ENCODE measurements around the gene FSTL4. TPM values are rescaled to one million over a fixed set of nuclear protein-coding genes. Genes with fewer than 3 reads are reported as not detected.
"Not testable (repeated sequence)": the region's sequence is repeated elsewhere in the genome, so short reads cannot be mapped to it uniquely, and the experiment has no call there.

The FSTL4 gene
- polyA plus RNA-seq, 6 donors from 2014 or later = 0.22 to 0.78 (median 0.48) TPM; not detected in 1

GRCh38 chr5:133458435-133458834 lies 153.9 kb downstream of the FSTL4 start:
- DNase-seq = no peak
- H3K27me3 Mint-ChIP-seq = peaks cover 0 to 1% (median under 1%) of the 10 kb centered on the region in 3 donors
- no peaks in the 10 kb centered on the region for H3K9me3 Mint-ChIP-seq
- peaks cover 0 to 2% (median 0%) of the 10 kb centered on the region in 3 donors for H3K4me1 Mint-ChIP-seq
- H3K4me3 Mint-ChIP-seq = no peak overlapping the region
- no peaks in the 10 kb centered on the region for H3K36me3 Mint-ChIP-seq
- ATAC-seq (ENCODE audit: low read depth in 2 of 2) = no peak
- peak overlapping the region in 1 of 6 donors; percentile 84 for H3K27ac Mint-ChIP-seq

- Mint-ChIP-seq H3K4me3 (no peak overlapping the region), H3K27ac (no peak overlapping the region), H3K9me3 (no peaks in the 10 kb centered on the region), H3K4me1 (peaks cover 0 to 2% (median 0%) of the 10 kb centered on the region in 3 donors), H3K36me3 (no peaks in the 10 kb centered on the region), H3K27me3 (peaks cover 0 to 9% (median 6%) of the 10 kb centered on the region in 3 donors)
- ATAC-seq (ENCODE audit: low read depth in 2 of 2) (no peak), DNase-seq (no peak)
These were observed 154.6 kb downstream of the FSTL4 start for GRCh38 chr5:133457439-133458355.

GRCh38 chr5:133456933-133457402 lies 155.4 kb downstream of the FSTL4 start:
- H3K4me1 Mint-ChIP-seq = peaks cover 0 to 2% (median 0%) of the 10 kb centered on the region in 3 donors
- ATAC-seq (ENCODE audit: low read depth in 2 of 2) = no peak
- H3K36me3 Mint-ChIP-seq = no peaks in the 10 kb centered on the region

GRCh38 chr5:133455676-133456075 lies 156.7 kb downstream of the FSTL4 start:
- no peak for ATAC-seq (ENCODE audit: low read depth in 2 of 2)
- no peaks in the 10 kb centered on the region for H3K36me3 Mint-ChIP-seq
- DNase-seq = no peak
- H3K27ac Mint-ChIP-seq = no peak overlapping the region
- peaks cover 0 to 25% (median 25%) of the 10 kb centered on the region in 3 donors for H3K27me3 Mint-ChIP-seq
- no peak overlapping the region for H3K4me3 Mint-ChIP-seq
- peaks cover 0 to 2% (median 0%) of the 10 kb centered on the region in 3 donors for H3K4me1 Mint-ChIP-seq
- H3K9me3 Mint-ChIP-seq = no peaks in the 10 kb centered on the region

More at GRCh38 chr5:133456933-133457402, 155.4 kb downstream of the FSTL4 start:
- DNase-seq = no peak
- Mint-ChIP-seq H3K27ac (no peak overlapping the region), H3K9me3 (no peaks in the 10 kb centered on the region), H3K4me3 (no peak overlapping the region), H3K27me3 (peaks cover 0 to 16% (median 14%) of the 10 kb centered on the region in 3 donors)

GRCh38 chr5:133454442-133454841 lies 157.9 kb downstream of the FSTL4 start:
- no peaks in the 10 kb centered on the region for H3K36me3 Mint-ChIP-seq
- H3K9me3 Mint-ChIP-seq = no peaks in the 10 kb centered on the region
- no peak overlapping the region for H3K4me3 Mint-ChIP-seq
- peaks cover 0 to 35% (median 28%) of the 10 kb centered on the region in 3 donors for H3K27me3 Mint-ChIP-seq
- no peak for ATAC-seq (ENCODE audit: low read depth in 2 of 2)
- no peak for DNase-seq
- no peak overlapping the region for H3K27ac Mint-ChIP-seq
- no peaks in the 10 kb centered on the region for H3K4me1 Mint-ChIP-seq

- Mint-ChIP-seq H3K36me3 (no peaks in the 10 kb centered on the region), H3K27me3 (peaks cover 0 to 35% (median 28%) of the 10 kb centered on the region in 3 donors), H3K27ac (no peak overlapping the region), H3K4me1 (no peaks in the 10 kb centered on the region), H3K4me3 (no peak overlapping the region), H3K9me3 (no peaks in the 10 kb centered on the region)
- DNase-seq = no peak
- ATAC-seq (ENCODE audit: low read depth in 2 of 2) = no peak
These were observed 158.5 kb downstream of the FSTL4 start for GRCh38 chr5:133453831-133454230.

GRCh38 chr5:133453084-133453780 lies 159.1 kb downstream of the FSTL4 start:
- no peaks in the 10 kb centered on the region for H3K4me1 Mint-ChIP-seq
- DNase-seq (no peak), ATAC-seq (ENCODE audit: low read depth in 2 of 2) (no peak)
- H3K36me3 Mint-ChIP-seq = no peaks in the 10 kb centered on the region
- H3K4me3 Mint-ChIP-seq = no peak overlapping the region
- peaks cover 0 to 35% (median 28%) of the 10 kb centered on the region in 3 donors for H3K27me3 Mint-ChIP-seq
- H3K9me3 Mint-ChIP-seq = no peaks in the 10 kb centered on the region
- no peak overlapping the region for H3K27ac Mint-ChIP-seq

GRCh38 chr5:133451926-133452325 lies 160.4 kb downstream of the FSTL4 start:
- Mint-ChIP-seq H3K27ac (no peak overlapping the region), H3K36me3 (no peaks in the 10 kb centered on the region), H3K4me1 (no peaks in the 10 kb centered on the region), H3K9me3 (no peaks in the 10 kb centered on the region), H3K4me3 (no peak overlapping the region), H3K27me3 (peaks cover 0 to 35% (median 28%) of the 10 kb centered on the region in 3 donors)
- no peak for DNase-seq
- ATAC-seq (ENCODE audit: low read depth in 2 of 2) = no peak

GRCh38 chr5:133450286-133450685 lies 162.1 kb downstream of the FSTL4 start:
- ATAC-seq (ENCODE audit: low read depth in 2 of 2) = no peak
- Mint-ChIP-seq H3K4me1 (no peaks in the 10 kb centered on the region), H3K27me3 (peaks cover 0 to 35% (median 28%) of the 10 kb centered on the region in 3 donors), H3K9me3 (no peaks in the 10 kb centered on the region), H3K27ac (peak overlapping the region in 1 of 6 donors; percentile 62), H3K36me3 (no peaks in the 10 kb centered on the region), H3K4me3 (no peak overlapping the region)
- DNase-seq = no peak

GRCh38 chr5:133449181-133449580 lies 163.2 kb downstream of the FSTL4 start:
- no peaks in the 10 kb centered on the region for H3K4me1 Mint-ChIP-seq
- peaks cover 0 to 35% (median 28%) of the 10 kb centered on the region in 3 donors for H3K27me3 Mint-ChIP-seq
- DNase-seq (no peak), ATAC-seq (ENCODE audit: low read depth in 2 of 2) (no peak)
- no peaks in the 10 kb centered on the region for H3K36me3 Mint-ChIP-seq
- no peak overlapping the region for H3K4me3 Mint-ChIP-seq
- no peak overlapping the region for H3K27ac Mint-ChIP-seq
- H3K9me3 Mint-ChIP-seq = no peaks in the 10 kb centered on the region

GRCh38 chr5:133446440-133446839 lies 165.9 kb downstream of the FSTL4 start:
- H3K9me3 Mint-ChIP-seq = no peaks in the 10 kb centered on the region
- H3K27me3 Mint-ChIP-seq = peaks cover 0 to 15% (median 9%) of the 10 kb centered on the region in 3 donors
- no peak for ATAC-seq (ENCODE audit: low read depth in 2 of 2)
- H3K4me3 Mint-ChIP-seq = no peak overlapping the region
- H3K27ac Mint-ChIP-seq = peak overlapping the region in 1 of 6 donors; percentile 37
- H3K4me1 Mint-ChIP-seq = no peaks in the 10 kb centered on the region
- H3K36me3 Mint-ChIP-seq = no peaks in the 10 kb centered on the region
- no peak for DNase-seq

- no peak for ATAC-seq (ENCODE audit: low read depth in 2 of 2)
- Mint-ChIP-seq H3K4me3 (no peak overlapping the region), H3K9me3 (no peaks in the 10 kb centered on the region), H3K27ac (no peak overlapping the region), H3K4me1 (no peaks in the 10 kb centered on the region), H3K27me3 (peaks cover 0 to 15% (median 3%) of the 10 kb centered on the region in 3 donors), H3K36me3 (no peaks in the 10 kb centered on the region)
- no peak for DNase-seq
These were observed 166.6 kb downstream of the FSTL4 start for GRCh38 chr5:133445744-133446143.

GRCh38 chr5:133445204-133445603 lies 167.1 kb downstream of the FSTL4 start:
- peaks cover 0 to 11% (median 0%) of the 10 kb centered on the region in 3 donors for H3K27me3 Mint-ChIP-seq
- H3K27ac Mint-ChIP-seq; H3K4me3 Mint-ChIP-seq; H3K4me1 Mint-ChIP-seq; DNase-seq; ATAC-seq (ENCODE audit: low read depth in 2 of 2); H3K9me3 Mint-ChIP-seq; H3K36me3 Mint-ChIP-seq: not testable (repeated sequence)

Data from naive B cell (primary cell).